GM18520 (cell line): ENCODE measurements around the gene AVPR2.
A peak's percentile ranks its signal among the peaks of the same experiment; 100 is the strongest.

Experiments
- ATAC-seq: cut with Tn5 transposase; IDR thresholded peaks from one replicate; pipeline ENCODE4 v1.9.1; 2021; ENCODE audit not compliant: unreplicated experiment

Gene AVPR2

GRCh38 chrX:153930011-153930910 is 25.8 kb downstream of the AVPR2 start:
- ATAC-seq = no peak

GRCh38 chrX:153931151-153931550 is 26.7 kb downstream of the AVPR2 start:
- ATAC-seq = no peak

GRCh38 chrX:153931748-153932147 is 27.3 kb downstream of the AVPR2 start:
- no peak for ATAC-seq

GRCh38 chrX:153932220-153932915 is 27.9 kb downstream of the AVPR2 start:
- no peak for ATAC-seq

GRCh38 chrX:153933748-153934147 is 29.3 kb downstream of the AVPR2 start:
- ATAC-seq = no peak

GRCh38 chrX:153934148-153934761 is 29.8 kb downstream of the AVPR2 start:
- no peak for ATAC-seq

- ATAC-seq = peak; percentile 86
Observed at GRCh38 chrX:153934762-153935325, 30.4 kb downstream of the AVPR2 start, which contains the start of gene NAA10. Gene NAA10 (minus strand): TSS chrX:153935037. CDS start chrX:153934904, 133 bp downstream.

GRCh38 chrX:153935326-153935851 is 30.9 kb downstream of the AVPR2 start:
- ATAC-seq = peak; percentile 8

- ATAC-seq = no peak
Observed at GRCh38 chrX:153937056-153937455, 32.6 kb downstream of the AVPR2 start.

- ATAC-seq = no peak
Observed at GRCh38 chrX:153938226-153938786, 33.8 kb downstream of the AVPR2 start.

GRCh38 chrX:153939573-153939972 is 35.1 kb downstream of the AVPR2 start:
- ATAC-seq = no peak

- no peak for ATAC-seq
Observed at GRCh38 chrX:153941336-153942252, 37.1 kb downstream of the AVPR2 start.

- ATAC-seq = no peak
Observed at GRCh38 chrX:153944140-153944799, 39.8 kb downstream of the AVPR2 start, which contains the start of gene RENBP. Gene RENBP (minus strand): TSS chrX:153944643. CDS start chrX:153944610, 33 bp downstream.

GRCh38 chrX:153944800-153945150 is 40.3 kb downstream of the AVPR2 start:
- no peak for ATAC-seq

- no peak for ATAC-seq
Observed at GRCh38 chrX:153945956-153946943, 41.8 kb downstream of the AVPR2 start.

- ATAC-seq = no peak
Observed at GRCh38 chrX:153947009-153947769, 42.7 kb downstream of the AVPR2 start.

- no peak for ATAC-seq
Observed at GRCh38 chrX:153948002-153948466, 43.6 kb downstream of the AVPR2 start.
